Measurements from ENCODE around the gene DSCAML1.
"Not testable (repeated sequence)": the region's sequence is repeated elsewhere in the genome, so short reads cannot be mapped to it uniquely, and the experiment has no call there.

Gene DSCAML1

GRCh38 chr11:117398618-117399017 is 398.4 kb downstream of the DSCAML1 start:
- DNase-seq (ENCODE audit: low read depth) = not testable (repeated sequence)

- no peak for DNase-seq (ENCODE audit: low read depth)
Observed at GRCh38 chr11:117396970-117397369, 400.0 kb downstream of the DSCAML1 start.

GRCh38 chr11:117395476-117395875 is 401.5 kb downstream of the DSCAML1 start:
- DNase-seq (ENCODE audit: low read depth) = no peak

GRCh38 chr11:117394221-117394925 is 402.6 kb downstream of the DSCAML1 start:
- no peak for DNase-seq (ENCODE audit: low read depth)

GRCh38 chr11:117392979-117393378 is 404.0 kb downstream of the DSCAML1 start:
- DNase-seq (ENCODE audit: low read depth) = no peak

- DNase-seq (ENCODE audit: low read depth) = no peak
Observed at GRCh38 chr11:117392001-117392690, 404.9 kb downstream of the DSCAML1 start.

- no peak for DNase-seq (ENCODE audit: low read depth)
Observed at GRCh38 chr11:117391181-117391580, 405.8 kb downstream of the DSCAML1 start.

GRCh38 chr11:117390743-117391142 is 406.3 kb downstream of the DSCAML1 start:
- no peak for DNase-seq (ENCODE audit: low read depth)

GRCh38 chr11:117387992-117388755 is 408.8 kb downstream of the DSCAML1 start:
- peak; percentile 80 for DNase-seq (ENCODE audit: low read depth)

- DNase-seq (ENCODE audit: low read depth) = no peak
Observed at GRCh38 chr11:117385906-117386305, 411.1 kb downstream of the DSCAML1 start.

GRCh38 chr11:117385471-117385870 is 411.5 kb downstream of the DSCAML1 start:
- no peak for DNase-seq (ENCODE audit: low read depth)

GRCh38 chr11:117384045-117384444 is 413.0 kb downstream of the DSCAML1 start:
- peak; percentile 86 for DNase-seq (ENCODE audit: low read depth)

- DNase-seq (ENCODE audit: low read depth) = no peak
Observed at GRCh38 chr11:117382746-117383145, 414.3 kb downstream of the DSCAML1 start.

- no peak for DNase-seq (ENCODE audit: low read depth)
Observed at GRCh38 chr11:117381481-117382387, 415.3 kb downstream of the DSCAML1 start.

- DNase-seq (ENCODE audit: low read depth) = no peak
Observed at GRCh38 chr11:117380676-117381075, 416.3 kb downstream of the DSCAML1 start.

- no peak for DNase-seq (ENCODE audit: low read depth)
Observed at GRCh38 chr11:117378976-117379865, 417.8 kb downstream of the DSCAML1 start.
